ENCODE data around the gene MANBA.

MANBA gene

GRCh38 chr4:102586002-102586643 lies 174.6 kb downstream of the MANBA start:
- no peak for DNase-seq

- DNase-seq, result no peak
Measured at GRCh38 chr4:102585329-102585728, 175.4 kb downstream of the MANBA start.

- DNase-seq, result no peak
Measured at GRCh38 chr4:102584091-102584490, 176.7 kb downstream of the MANBA start.
